A673 (cell line): ENCODE results near the gene FERMT3. TPM values are rescaled to one million over a fixed set of nuclear protein-coding genes. Genes with fewer than 3 reads are reported as not detected.

ENCODE experiments used
- BruUV-seq: library from RNA; stranded (reverse); fragments of 400-500 nt; replicated peaks from 2 replicates; lab custom pipeline; 2021; lab: Mats Ljungman, UMichigan
- CTCF ChIA-PET: fragments of 300-600 bp; sonication (Branson Sonifier 250); formaldehyde crosslinking; loops from one replicate; lab custom pipeline; 2022; ENCODE audit warnings: antibody characterized with exemption; lab: Charles Lee
- POLR2A ChIA-PET: fragments of 300-600 bp; sonication (Branson Sonifier 250); formaldehyde crosslinking; loops from one replicate; lab custom pipeline; 2022; ENCODE audit warnings: antibody characterized with exemption; ENCODE audit not compliant: low non-redundant PET; lab: Charles Lee
- DNase-seq: peaks from one replicate; pipeline ENCODE4 v3.0.0-alpha.2; 2015; ENCODE audit warnings: low spot score
- H3K27ac ChIP-seq: fragments of 200-600 bp; sonication (generic); 2 replicates; pipeline ENCODE4 v1.5.1; 2016; ENCODE audit warnings: mixed run types, low read depth, mild to moderate bottlenecking, mixed read lengths, antibody characterized with exemption, low read length; ENCODE audit not compliant: poor library complexity, severe bottlenecking
- H3K27me3 ChIP-seq: fragments of 200-600 bp; sonication (generic); replicated peaks from 2 replicates; pipeline ENCODE4 v1.6.1; 2017; ENCODE audit warnings: mixed run types, low read depth, mild to moderate bottlenecking, mixed read lengths, antibody characterized with exemption, low read length; ENCODE audit not compliant: insufficient read depth, poor library complexity
- H3K36me3 ChIP-seq: fragments of 200-600 bp; sonication (generic); 2 replicates; pipeline ENCODE4 v1.6.1; 2016; ENCODE audit warnings: mixed run types, mild to moderate bottlenecking, mixed read lengths, antibody characterized with exemption, low read length; ENCODE audit not compliant: insufficient read depth, poor library complexity, severe bottlenecking
- H3K4me1 ChIP-seq: fragments of 200-600 bp; sonication (generic); 2 replicates; pipeline ENCODE4 v1.6.1; 2017; ENCODE audit warnings: mixed run types, mild to moderate bottlenecking, mixed read lengths, antibody characterized with exemption, low read length; ENCODE audit not compliant: insufficient read depth, poor library complexity, severe bottlenecking
- H3K4me3 ChIP-seq: fragments of 200-600 bp; sonication (generic); 2 replicates; pipeline ENCODE4 v1.5.1; 2016; ENCODE audit warnings: low read depth, mixed run types, mild to moderate bottlenecking, mixed read lengths, low read length; ENCODE audit not compliant: poor library complexity, severe bottlenecking
- H3K9me3 ChIP-seq: fragments of 200-600 bp; sonication (generic); 2 replicates; pipeline ENCODE4 v1.6.1; 2016; ENCODE audit warnings: mixed run types, low read depth, mild to moderate bottlenecking, mixed read lengths, antibody characterized with exemption, low read length; ENCODE audit not compliant: poor library complexity, severe bottlenecking
- EZH2 ChIP-seq: fragments of 200-600 bp; sonication (generic); IDR thresholded peaks from 2 replicates; pipeline ENCODE4 v1.6.1; 2017; ENCODE audit warnings: borderline replicate concordance, low read depth, mild to moderate bottlenecking, mixed read lengths, antibody characterized with exemption, low read length; ENCODE audit not compliant: poor library complexity, severe bottlenecking
- intact Hi-C: fragments of 100-400 bp; cut with micrococcal nuclease; formaldehyde crosslinking; loops from one replicate; pipeline ENCODE4 v1.10.0; 2022; ENCODE audit not compliant: unreplicated experiment
- total RNA-seq: library from RNA; stranded (reverse); gene quantifications from 2 replicates; pipeline ENCODE4 v1.2.3, GENCODE V29; 2021
- TF ChIP-seq, protein P1 (sequence below): fragments of 300-800, 200-600 bp; sonication (generic); conservative IDR thresholded peaks from 2 replicates; pipeline ENCODE4 v1.5.1; 2017; ENCODE audit warnings: low read depth, mild to moderate bottlenecking, antibody characterized with exemption, low read length, moderate library complexity, mixed read lengths

Gene FERMT3
- total RNA-seq, 1 experiment from 2014 or later, result 99.3 TPM

DNA sequence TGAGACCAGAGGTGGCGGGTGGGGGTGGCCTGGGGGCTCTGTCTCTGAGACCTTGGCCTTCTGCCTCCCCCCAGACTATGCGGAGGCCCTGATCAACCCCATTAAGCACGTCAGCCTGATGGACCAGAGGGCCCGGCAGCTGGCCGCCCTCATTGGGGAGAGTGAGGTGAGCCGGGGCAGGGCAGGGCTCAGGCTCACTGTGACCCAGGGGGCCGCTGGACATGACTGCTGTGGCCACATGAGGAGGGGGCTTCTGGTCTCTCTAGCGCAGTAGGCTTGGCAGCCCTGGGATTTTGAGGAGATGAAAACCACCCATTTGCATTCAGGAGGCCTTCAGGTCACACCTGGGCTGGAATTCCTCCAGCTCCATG, 57.4 kb downstream of the FERMT3 start:
- TF ChIP-seq EZH2, result no peak
- TF ChIP-seq, protein P1, sequence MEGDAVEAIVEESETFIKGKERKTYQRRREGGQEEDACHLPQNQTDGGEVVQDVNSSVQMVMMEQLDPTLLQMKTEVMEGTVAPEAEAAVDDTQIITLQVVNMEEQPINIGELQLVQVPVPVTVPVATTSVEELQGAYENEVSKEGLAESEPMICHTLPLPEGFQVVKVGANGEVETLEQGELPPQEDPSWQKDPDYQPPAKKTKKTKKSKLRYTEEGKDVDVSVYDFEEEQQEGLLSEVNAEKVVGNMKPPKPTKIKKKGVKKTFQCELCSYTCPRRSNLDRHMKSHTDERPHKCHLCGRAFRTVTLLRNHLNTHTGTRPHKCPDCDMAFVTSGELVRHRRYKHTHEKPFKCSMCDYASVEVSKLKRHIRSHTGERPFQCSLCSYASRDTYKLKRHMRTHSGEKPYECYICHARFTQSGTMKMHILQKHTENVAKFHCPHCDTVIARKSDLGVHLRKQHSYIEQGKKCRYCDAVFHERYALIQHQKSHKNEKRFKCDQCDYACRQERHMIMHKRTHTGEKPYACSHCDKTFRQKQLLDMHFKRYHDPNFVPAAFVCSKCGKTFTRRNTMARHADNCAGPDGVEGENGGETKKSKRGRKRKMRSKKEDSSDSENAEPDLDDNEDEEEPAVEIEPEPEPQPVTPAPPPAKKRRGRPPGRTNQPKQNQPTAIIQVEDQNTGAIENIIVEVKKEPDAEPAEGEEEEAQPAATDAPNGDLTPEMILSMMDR, result no peak
- Histone ChIP-seq H3K27ac (no peak overlapping the region), H3K27me3 (no peaks in the 10 kb centered on the region), H3K4me3 (no peak overlapping the region), H3K9me3 (no peaks in the 10 kb centered on the region), H3K36me3 (peaks cover 60% of the 10 kb centered on the region), H3K4me1 (peaks cover 9% of the 10 kb centered on the region)
- ChIA-PET CTCF (interaction anchor here (0.5 kb wide), 1 partner anchor 22 kb away, joined by 5 read pairs; no protein-coding TSS in a partner anchor), POLR2A (no interaction called here)
- no TSS peak for BruUV-seq
- DNase-seq, result no peak
- intact Hi-C loops, result no loop called here

DNA sequence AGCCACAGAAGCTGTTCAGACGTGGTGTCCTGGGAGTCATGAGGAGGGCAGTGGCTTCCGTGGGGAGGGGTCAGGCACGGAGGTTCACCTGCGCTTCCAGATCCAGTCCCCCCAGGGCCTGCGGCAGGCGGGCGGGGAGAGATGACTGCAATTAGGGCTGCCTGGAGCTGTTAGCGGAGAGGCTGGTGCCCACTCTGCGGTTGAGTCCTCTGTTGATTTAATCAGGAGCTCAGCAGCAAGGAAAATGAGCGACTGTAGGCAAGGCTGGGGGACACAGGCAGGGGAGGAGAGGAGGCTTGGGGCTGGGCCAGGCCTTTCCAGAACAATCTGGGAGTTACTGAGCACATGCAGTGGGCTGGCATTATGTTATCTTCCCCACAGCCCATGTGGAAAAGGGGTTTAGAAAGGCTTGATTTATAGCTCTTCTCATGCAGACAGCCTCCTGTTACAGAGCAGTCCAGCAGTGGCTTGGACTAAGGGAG, 57.9 kb downstream of the FERMT3 start:
- TF ChIP-seq, protein P1, result no peak
- BruUV-seq, result no TSS peak
- Histone ChIP-seq H3K27me3 (no peaks in the 10 kb centered on the region), H3K4me1 (peaks cover 9% of the 10 kb centered on the region), H3K36me3 (peaks cover 55% of the 10 kb centered on the region), H3K27ac (no peak overlapping the region), H3K9me3 (no peaks in the 10 kb centered on the region), H3K4me3 (no peak overlapping the region)
- CTCF ChIA-PET, result interaction anchor here (0.5 to 0.7 kb wide), 2 partner anchors 22 to 57 kb away, joined by 3 to 5 read pairs; no protein-coding TSS in a partner anchor
- no peak for DNase-seq
- intact Hi-C loops, result no loop called here
- POLR2A ChIA-PET, result no interaction called here

DNA sequence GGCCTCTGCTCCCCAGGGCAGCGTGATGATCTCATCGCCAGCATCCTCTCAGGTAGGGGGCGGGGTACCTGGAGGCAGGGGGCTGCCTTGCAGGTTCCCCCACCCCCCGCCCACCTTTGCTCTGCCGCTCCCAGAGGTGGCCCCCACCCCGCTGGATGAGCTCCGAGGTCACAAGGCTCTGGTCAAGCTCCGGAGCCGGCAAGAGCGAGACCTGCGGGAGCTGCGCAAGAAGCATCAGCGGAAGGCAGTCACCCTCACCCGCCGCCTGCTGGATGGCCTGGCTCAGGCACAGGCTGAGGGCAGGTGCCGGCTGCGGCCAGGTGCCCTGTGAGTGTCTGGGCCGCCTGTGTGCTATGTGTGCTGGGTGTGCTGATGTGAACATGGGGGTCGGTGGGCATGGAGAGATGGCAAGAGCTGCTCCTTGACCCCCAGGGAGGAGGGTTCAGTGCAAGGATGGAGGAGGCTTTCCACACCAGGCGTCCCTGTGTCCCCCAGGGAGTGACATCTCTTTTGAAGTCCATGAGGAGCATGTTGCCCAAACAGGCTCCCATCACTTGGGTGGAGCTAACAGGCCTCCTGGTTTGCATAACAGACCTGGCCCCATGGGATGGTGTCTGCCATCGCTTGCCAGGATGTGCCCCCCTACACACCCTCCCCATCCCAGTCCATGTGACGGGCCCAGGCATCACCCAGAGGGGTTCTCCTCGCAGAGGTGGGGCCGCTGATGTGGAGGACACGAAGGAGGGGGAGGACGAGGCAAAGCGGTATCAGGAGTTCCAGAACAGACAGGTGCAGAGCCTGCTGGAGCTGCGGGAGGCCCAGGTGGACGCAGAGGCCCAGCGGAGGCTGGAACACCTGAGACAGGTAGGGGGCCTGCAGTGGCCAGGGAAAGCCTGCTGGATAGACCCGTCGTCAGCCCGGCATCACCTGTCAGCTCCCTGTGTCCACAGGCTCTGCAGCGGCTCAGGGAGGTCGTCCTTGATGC, 58.9 kb downstream of the FERMT3 start:
- Histone ChIP-seq H3K36me3 (peaks cover 44% of the 10 kb centered on the region), H3K27ac (no peak overlapping the region), H3K9me3 (no peaks in the 10 kb centered on the region), H3K4me3 (no peak overlapping the region), H3K4me1 (peaks cover 9% of the 10 kb centered on the region), H3K27me3 (no peaks in the 10 kb centered on the region)
- intact Hi-C loops, result no loop called here
- ChIA-PET POLR2A (no interaction called here), CTCF (interaction anchor here (0.7 kb wide), 1 partner anchor 58 kb away, joined by 3 read pairs; no protein-coding TSS in a partner anchor)
- BruUV-seq, result no TSS peak
- TF ChIP-seq, protein P1, result no peak
- no peak for TF ChIP-seq EZH2
- no peak for DNase-seq
